GM18498 (cell line): Measurements from ENCODE around the gene PPP4R1.
"Not testable (repeated sequence)": the region's sequence is repeated elsewhere in the genome, so short reads cannot be mapped to it uniquely, and the experiment has no call there.

Source experiments
- ATAC-seq: cut with Tn5 transposase; IDR thresholded peaks from one replicate; pipeline ENCODE4 v1.9.1; 2021; ENCODE audit warnings: mild to moderate bottlenecking, moderate library complexity; ENCODE audit not compliant: unreplicated experiment

The PPP4R1 gene

GRCh38 chr18:9614401-9615279, at the start of gene PPP4R1:
Gene PPP4R1 (minus strand): TSS chr18:9614559. CDS start chr18:9614484, 75 bp downstream.
- peak; percentile 67 for ATAC-seq

GRCh38 chr18:9663377-9663776, 49.0 kb upstream of the PPP4R1 start:
- ATAC-seq, result no peak

GRCh38 chr18:9661564-9661963, 47.2 kb upstream of the PPP4R1 start:
- ATAC-seq, result no peak

GRCh38 chr18:9659499-9660375, 45.4 kb upstream of the PPP4R1 start:
- no peak for ATAC-seq

- ATAC-seq, result no peak
Observed at GRCh38 chr18:9658087-9658641, 43.8 kb upstream of the PPP4R1 start.

- ATAC-seq, result no peak
Observed at GRCh38 chr18:9655232-9655767, 40.9 kb upstream of the PPP4R1 start.

GRCh38 chr18:9653390-9653789, 39.0 kb upstream of the PPP4R1 start:
- no peak for ATAC-seq

- ATAC-seq, result no peak
Observed at GRCh38 chr18:9649164-9649540, 34.8 kb upstream of the PPP4R1 start.

- ATAC-seq, result no peak
Observed at GRCh38 chr18:9648431-9649163, 34.2 kb upstream of the PPP4R1 start.

- no peak for ATAC-seq
Observed at GRCh38 chr18:9647496-9648323, 33.4 kb upstream of the PPP4R1 start.

GRCh38 chr18:9643549-9643948, 29.2 kb upstream of the PPP4R1 start:
- ATAC-seq, result no peak

GRCh38 chr18:9642799-9643462, 28.6 kb upstream of the PPP4R1 start:
- no peak for ATAC-seq

- not testable (repeated sequence) for ATAC-seq
Observed at GRCh38 chr18:9641081-9641480, 26.7 kb upstream of the PPP4R1 start.

- ATAC-seq, result no peak
Observed at GRCh38 chr18:9638886-9639285, 24.5 kb upstream of the PPP4R1 start.

GRCh38 chr18:9637036-9637767, 22.8 kb upstream of the PPP4R1 start:
- ATAC-seq, result no peak

GRCh38 chr18:9634856-9635255, 20.5 kb upstream of the PPP4R1 start:
- no peak for ATAC-seq

GRCh38 chr18:9631814-9632496, 17.6 kb upstream of the PPP4R1 start:
- no peak for ATAC-seq

GRCh38 chr18:9630444-9630843, 16.1 kb upstream of the PPP4R1 start:
- no peak for ATAC-seq
